Measurements from ENCODE around the gene ADGRL3.
"Not testable (repeated sequence)": the region's sequence is repeated elsewhere in the genome, so short reads cannot be mapped to it uniquely, and the experiment has no call there.

ADGRL3 gene

DNA sequence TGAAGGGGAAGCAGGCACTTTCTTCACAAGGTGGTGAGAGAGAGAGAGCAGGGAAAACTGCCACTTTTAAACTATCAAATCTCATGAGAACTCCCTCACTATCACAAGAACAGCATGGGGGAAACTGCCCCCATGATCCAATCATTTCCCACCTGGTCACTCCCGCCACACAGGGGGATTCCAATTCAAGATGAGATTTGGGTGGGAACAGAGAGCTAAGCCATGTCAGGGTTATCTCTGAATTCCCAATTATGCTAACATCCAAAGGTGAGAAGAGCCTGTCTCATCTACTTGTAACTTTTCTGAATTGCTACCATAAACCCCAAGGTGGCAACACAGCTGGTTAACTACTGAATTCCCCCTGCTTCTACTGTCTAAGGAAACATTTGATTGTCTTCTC is 758.5 kb downstream of the ADGRL3 start:
- Mint-ChIP-seq H3K27ac (no peak overlapping the region), H3K9me3 (peaks cover 5% of the 10 kb centered on the region), H3K27me3 (no peaks in the 10 kb centered on the region), H3K36me3 (no peaks in the 10 kb centered on the region), H3K4me3 (no peak overlapping the region), H3K4me1 (no peaks in the 10 kb centered on the region)

DNA sequence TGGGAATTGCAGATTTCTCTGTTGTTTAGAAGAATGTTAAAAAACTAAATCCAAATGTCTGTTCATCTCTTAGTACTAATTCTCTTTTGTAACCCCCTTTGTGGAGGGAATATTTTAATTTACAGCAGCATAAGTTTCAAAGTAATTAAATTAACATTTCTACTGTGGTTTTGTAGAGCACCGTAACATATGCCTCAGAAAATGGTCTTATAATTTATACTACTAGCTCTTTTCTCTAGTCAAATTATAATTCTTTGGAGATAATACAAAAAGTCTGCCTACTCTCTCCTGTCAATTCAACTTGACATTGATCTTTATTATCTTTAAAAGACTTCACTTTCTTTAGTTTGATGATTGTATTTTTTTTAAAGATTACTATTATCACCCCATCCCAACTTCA is 759.0 kb downstream of the ADGRL3 start:
- Mint-ChIP-seq H3K4me1 (no peaks in the 10 kb centered on the region), H3K27ac (no peak overlapping the region), H3K9me3 (peaks cover 5% of the 10 kb centered on the region), H3K36me3 (no peaks in the 10 kb centered on the region), H3K4me3 (no peak overlapping the region), H3K27me3 (no peaks in the 10 kb centered on the region)

DNA sequence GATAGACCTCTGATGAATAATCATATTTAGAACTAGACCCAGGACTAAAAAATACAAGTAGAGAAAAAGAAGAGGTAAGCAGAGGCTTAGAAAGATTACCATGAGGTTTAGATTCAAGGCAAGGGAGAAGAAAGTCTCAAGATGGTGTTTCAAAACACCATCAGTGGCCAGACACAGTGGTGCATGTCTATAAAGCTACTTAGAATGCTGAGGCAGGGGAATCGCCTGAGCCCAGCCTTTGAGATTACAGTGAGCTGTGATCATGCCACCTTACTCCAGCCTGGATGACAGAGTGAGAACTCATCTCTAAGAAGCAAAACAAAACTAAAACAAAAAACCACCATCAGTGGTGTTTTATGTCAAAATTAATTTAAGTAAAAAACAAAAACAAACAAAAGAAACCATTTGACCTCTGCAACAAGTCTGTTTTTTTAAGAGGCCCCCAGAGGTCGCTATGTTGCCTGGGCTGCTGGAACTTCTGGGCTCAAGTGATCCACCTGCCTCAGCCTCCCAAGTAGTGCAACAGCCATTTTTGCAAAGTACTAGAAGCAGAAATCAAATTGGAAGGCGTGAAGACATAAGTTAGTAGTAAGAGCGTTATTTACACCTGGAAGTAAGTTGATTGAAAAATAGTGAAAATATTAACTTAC is 784.3 kb downstream of the ADGRL3 start:
- no peak overlapping the region for H3K4me3 Mint-ChIP-seq
- no peaks in the 10 kb centered on the region for H3K36me3 Mint-ChIP-seq
- no peaks in the 10 kb centered on the region for H3K4me1 Mint-ChIP-seq
- H3K27ac Mint-ChIP-seq: no peak overlapping the region
- no peaks in the 10 kb centered on the region for H3K27me3 Mint-ChIP-seq
- H3K9me3 Mint-ChIP-seq: peaks cover 5% of the 10 kb centered on the region

DNA sequence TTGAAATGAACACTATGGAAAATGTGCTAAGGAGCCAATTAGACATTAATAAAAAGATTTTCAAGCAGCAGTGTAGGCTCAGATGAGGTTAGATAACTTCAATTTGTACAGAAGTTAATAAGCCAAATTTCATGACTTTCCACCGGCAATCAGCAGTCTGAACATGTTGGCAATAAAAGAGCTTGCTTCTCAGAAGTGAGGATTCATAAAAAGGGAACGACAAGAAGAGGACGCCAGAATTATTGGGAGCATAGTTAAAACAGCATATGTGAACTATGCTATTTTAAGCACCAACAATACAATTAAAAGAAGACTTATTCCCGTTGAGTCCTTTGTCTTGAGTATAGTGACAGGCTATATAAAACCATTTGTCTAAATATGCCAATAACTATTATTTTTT is 785.3 kb downstream of the ADGRL3 start:
- H3K4me3 Mint-ChIP-seq: no peak overlapping the region
- H3K36me3 Mint-ChIP-seq: no peaks in the 10 kb centered on the region
- no peaks in the 10 kb centered on the region for H3K27me3 Mint-ChIP-seq
- peaks cover 5% of the 10 kb centered on the region for H3K9me3 Mint-ChIP-seq
- H3K4me1 Mint-ChIP-seq: no peaks in the 10 kb centered on the region
- H3K27ac Mint-ChIP-seq: no peak overlapping the region

DNA sequence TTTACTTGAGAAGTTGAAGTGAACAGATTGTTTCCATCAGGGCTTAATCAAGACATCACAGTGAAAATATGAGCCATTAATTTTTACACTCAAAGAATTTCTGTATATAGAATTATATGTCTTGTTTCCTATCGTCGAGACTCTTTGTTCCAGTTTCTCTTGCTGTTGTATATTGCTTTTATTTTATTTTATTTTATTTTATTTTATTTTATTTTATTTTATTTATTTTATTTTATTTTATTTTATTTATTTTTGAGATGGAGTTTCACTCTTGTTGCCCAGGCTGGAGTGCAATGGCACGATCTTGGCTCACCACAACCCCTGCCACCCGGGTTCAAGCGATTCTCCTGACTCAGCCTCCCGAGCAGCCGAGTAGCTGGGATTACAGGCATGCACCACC is 786.8 kb downstream of the ADGRL3 start:
- H3K4me1 Mint-ChIP-seq: not testable (repeated sequence)

DNA sequence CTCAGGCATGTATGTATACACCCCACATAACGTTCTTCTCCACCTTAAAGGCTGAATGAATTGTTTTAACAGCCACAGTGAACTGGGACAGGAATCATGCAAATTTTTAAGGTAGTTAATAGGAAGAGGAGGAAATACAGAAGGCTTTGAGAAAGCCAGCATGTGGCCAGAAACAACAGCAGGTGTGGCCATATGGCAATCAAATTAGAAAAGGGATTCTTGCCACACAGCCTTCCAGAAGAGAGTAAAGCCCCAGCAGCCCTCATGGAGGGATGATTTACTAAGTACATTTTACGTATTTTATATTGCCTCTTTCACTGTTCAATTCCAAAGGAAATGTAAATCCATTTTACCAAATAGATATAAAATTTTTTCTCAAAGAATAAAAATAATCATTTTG is 792.2 kb downstream of the ADGRL3 start:
- no peaks in the 10 kb centered on the region for H3K36me3 Mint-ChIP-seq
- H3K9me3 Mint-ChIP-seq: no peaks in the 10 kb centered on the region
- no peak overlapping the region for H3K4me3 Mint-ChIP-seq
- H3K27me3 Mint-ChIP-seq: no peaks in the 10 kb centered on the region
- H3K4me1 Mint-ChIP-seq: no peaks in the 10 kb centered on the region
- no peak overlapping the region for H3K27ac Mint-ChIP-seq

More for the DNA sequence above, 786.8 kb downstream of the ADGRL3 start:
- not testable (repeated sequence) for H3K36me3 Mint-ChIP-seq, H3K9me3 Mint-ChIP-seq, H3K4me3 Mint-ChIP-seq, H3K27me3 Mint-ChIP-seq, H3K27ac Mint-ChIP-seq

DNA sequence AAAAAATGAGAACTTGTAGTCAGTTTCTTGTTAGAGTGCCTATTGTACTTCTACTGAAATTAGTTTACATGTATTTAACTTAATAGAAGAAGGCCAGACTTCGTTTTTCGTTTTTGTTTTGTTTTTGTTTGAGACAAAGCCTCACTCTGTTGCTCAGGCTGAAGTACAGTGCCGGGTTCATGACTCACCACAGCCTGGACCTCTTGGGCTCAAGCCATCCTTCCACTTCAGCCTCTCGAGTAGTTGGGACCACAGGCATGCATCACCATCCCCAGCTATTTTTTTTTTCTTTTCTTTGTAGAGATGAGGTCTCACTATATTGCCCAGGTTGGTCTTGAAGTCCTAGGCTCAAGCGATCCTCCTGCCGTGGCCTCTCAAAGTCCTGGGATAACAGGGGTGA is 793.9 kb downstream of the ADGRL3 start:
- H3K4me1 Mint-ChIP-seq: no peaks in the 10 kb centered on the region
- no peak overlapping the region for H3K4me3 Mint-ChIP-seq
- H3K27me3 Mint-ChIP-seq: no peaks in the 10 kb centered on the region
- no peaks in the 10 kb centered on the region for H3K36me3 Mint-ChIP-seq
- H3K27ac Mint-ChIP-seq: no peak overlapping the region
- no peaks in the 10 kb centered on the region for H3K9me3 Mint-ChIP-seq

DNA sequence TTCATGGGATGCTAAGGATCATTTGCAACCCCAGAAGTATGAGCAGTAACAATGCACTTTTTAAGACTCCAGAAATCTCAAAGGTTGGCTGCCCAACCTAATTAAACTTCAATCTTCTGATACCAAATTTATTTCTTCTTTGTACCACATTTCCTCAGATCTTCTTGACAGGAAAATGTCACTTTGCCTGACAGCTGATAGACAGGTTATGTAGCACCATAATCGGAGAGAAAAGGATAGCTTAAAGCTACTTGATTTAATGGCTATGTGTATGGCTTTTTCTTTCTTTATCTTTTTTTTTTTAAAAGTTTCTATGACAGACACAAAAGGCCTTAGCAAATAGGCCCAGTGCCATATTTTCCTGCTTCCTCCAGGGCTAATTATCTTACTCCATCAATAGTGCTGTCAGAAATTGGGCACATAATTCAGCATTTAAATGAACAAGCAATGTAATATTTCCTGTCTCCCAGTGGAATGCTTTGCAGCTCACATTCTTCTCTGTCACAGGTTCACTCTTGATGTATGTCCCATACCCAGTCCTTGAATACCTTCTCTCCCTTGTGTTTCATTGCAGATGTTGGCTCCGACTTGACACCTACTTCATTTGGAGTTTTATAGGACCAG is 795.7 kb downstream of the ADGRL3 start:
- Mint-ChIP-seq H3K9me3 (no peaks in the 10 kb centered on the region), H3K27ac (no peak overlapping the region), H3K27me3 (no peaks in the 10 kb centered on the region), H3K36me3 (no peaks in the 10 kb centered on the region), H3K4me3 (no peak overlapping the region), H3K4me1 (no peaks in the 10 kb centered on the region)

DNA sequence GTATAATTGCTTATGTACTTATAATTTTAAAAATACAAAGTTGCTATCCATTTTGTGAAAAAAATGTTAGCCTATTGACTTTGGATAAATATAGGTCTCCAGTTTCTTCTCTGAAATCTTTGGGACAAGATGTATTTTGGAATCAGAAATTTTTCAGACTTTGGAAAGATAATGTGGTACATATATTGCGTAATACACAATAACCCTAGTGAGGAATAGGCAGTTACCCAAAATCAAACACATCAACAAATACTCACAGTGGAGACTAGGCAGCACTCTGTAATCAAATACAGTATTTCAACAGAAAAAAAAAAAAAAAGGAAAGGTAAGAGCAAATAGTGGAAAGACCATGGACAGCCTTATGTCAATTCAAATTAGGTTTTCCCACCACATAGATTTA is 796.8 kb downstream of the ADGRL3 start:
- H3K4me3 Mint-ChIP-seq: no peak overlapping the region
- no peaks in the 10 kb centered on the region for H3K36me3 Mint-ChIP-seq
- H3K27ac Mint-ChIP-seq: no peak overlapping the region
- no peaks in the 10 kb centered on the region for H3K9me3 Mint-ChIP-seq
- no peaks in the 10 kb centered on the region for H3K4me1 Mint-ChIP-seq
- no peaks in the 10 kb centered on the region for H3K27me3 Mint-ChIP-seq

DNA sequence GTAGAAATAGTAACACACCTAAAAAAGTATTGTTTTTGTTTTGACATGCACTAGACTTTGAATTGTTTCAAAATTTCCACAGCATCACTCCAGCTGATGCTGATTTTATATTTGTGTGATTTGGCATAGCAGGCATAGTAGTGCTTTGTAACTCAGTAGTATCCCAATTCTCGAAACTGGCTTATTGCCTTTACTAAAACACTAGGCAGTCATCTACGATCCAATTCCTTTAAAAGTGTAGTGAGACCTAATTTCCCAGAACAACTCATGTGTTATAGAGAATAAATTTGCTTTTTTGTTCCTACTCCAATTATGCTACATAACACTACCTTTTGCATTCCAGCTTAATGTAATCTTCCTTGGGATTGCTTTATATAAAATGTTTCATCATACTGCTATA is 797.7 kb downstream of the ADGRL3 start:
- Mint-ChIP-seq H3K27me3 (no peaks in the 10 kb centered on the region), H3K36me3 (no peaks in the 10 kb centered on the region), H3K4me3 (no peak overlapping the region), H3K4me1 (no peaks in the 10 kb centered on the region), H3K27ac (no peak overlapping the region), H3K9me3 (no peaks in the 10 kb centered on the region)

DNA sequence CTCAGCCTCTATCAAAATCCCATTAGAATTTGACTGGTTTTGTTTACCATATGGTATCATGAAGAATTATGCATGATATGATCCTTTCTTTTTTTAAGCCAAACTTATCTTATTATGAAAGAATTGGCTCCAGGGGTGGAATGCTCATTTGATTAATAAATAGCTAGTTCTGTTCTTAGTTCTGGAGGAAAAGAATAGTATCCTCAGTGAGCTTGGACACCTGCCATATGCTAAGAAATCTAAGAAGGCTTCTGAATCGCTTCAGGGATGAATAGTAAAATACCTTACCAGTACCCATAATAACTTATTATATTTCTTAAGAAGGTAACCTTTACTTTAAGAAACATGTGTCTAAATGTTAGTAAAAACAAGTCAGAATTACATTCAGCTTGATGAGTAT is 803.6 kb downstream of the ADGRL3 start:
- no peaks in the 10 kb centered on the region for H3K36me3 Mint-ChIP-seq
- no peak overlapping the region for H3K27ac Mint-ChIP-seq
- H3K9me3 Mint-ChIP-seq: peaks cover 14% of the 10 kb centered on the region
- H3K27me3 Mint-ChIP-seq: no peaks in the 10 kb centered on the region
- no peak overlapping the region for H3K4me3 Mint-ChIP-seq
- H3K4me1 Mint-ChIP-seq: no peaks in the 10 kb centered on the region

DNA sequence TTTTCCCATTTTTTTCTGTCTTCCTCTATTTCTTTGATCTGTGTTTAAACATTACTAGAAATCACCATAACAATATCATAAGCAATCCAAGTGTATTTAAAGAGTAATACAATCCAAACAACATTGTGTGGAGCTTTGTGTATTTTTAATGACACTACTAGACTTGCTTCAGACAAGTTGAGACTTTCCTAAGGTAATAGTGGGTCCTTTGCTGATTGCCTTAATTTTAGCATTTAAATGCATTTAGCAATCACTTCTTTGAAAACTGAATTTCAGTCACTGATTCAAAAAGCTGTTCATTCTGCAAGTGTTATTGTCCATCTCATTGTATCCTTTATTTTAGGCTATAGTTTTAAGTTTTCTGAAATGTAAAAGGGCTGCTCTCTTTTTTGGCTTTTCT is 804.8 kb downstream of the ADGRL3 start:
- Mint-ChIP-seq H3K27me3 (no peaks in the 10 kb centered on the region), H3K27ac (no peak overlapping the region), H3K36me3 (no peaks in the 10 kb centered on the region), H3K4me1 (no peaks in the 10 kb centered on the region), H3K4me3 (no peak overlapping the region), H3K9me3 (peaks cover 14% of the 10 kb centered on the region)

DNA sequence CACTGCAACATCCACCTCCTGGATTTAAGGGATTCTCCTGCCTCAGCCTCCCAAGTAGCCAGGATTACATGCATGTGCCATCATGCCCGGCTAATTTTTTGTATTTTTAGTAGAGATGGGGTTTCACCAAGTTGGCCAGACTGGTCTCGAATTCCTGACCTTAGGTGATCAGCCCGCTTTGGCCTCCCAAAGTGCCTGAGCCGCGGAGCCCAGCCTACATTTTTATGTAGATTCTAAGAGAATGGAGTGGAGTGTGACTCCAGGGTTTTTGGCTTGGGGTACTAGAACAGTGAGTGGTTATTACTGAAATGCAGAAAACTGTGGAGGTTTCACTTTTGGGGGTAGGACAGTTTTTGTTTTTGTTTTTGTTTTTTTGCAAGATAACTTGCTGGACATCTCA is 806.0 kb downstream of the ADGRL3 start:
- Mint-ChIP-seq H3K9me3 (peaks cover 14% of the 10 kb centered on the region), H3K27ac (no peak overlapping the region), H3K4me3 (no peak overlapping the region), H3K36me3 (no peaks in the 10 kb centered on the region), H3K4me1 (no peaks in the 10 kb centered on the region), H3K27me3 (no peaks in the 10 kb centered on the region)

DNA sequence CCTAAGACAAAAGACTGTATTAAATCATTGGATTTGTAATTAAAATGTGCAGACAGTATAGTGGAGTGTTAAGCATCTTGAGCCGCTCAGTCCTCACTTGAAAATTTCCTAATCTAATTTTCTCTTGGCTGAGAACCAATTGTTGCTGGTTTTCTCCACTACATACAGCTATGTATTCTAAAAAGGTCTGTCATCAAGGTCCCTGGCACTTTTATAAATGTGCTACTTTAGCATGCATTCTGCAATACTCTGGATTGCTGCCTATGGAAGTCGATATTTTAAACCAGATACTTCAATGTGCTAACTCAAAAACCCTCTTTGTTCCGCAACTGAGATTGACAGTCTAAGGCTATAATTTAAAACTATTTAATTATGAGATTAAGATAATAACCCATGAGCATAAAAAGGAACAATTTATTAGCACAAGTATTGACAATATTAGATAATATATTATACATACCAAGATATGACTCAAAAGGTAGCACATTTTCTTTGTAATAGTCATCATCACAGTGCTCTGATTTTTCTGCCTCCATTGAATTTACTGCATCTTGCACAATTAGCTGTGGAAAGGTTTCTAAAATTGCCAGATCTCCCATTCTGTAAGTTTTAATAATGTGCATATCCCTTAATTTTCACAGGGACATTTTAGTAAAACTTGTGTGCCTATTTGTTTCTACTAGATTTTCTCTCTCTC is 815.1 kb downstream of the ADGRL3 start:
- Mint-ChIP-seq H3K36me3 (no peaks in the 10 kb centered on the region), H3K4me3 (no peak overlapping the region), H3K4me1 (no peaks in the 10 kb centered on the region), H3K27me3 (no peaks in the 10 kb centered on the region), H3K9me3 (peaks cover 10% of the 10 kb centered on the region), H3K27ac (peak overlapping the region; percentile 23)

DNA sequence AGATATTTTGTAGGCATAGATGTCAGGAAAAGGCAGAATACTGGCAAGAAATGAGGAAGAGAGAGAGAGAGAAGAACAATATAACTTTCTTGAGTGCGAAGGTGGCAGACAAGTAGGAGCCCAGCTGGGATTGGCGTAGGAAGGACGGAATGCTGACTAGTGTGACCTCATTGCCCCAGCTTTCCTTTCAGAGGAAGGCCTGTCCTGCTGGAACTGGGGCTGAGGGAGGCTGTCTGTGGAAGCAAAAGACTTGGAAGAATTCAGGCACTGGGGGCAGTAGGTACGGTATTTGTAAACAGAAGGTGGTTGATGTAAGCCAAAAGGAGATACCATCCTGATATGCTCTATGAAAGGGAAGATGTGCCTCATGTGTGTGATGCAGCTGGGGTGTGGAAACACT is 818.4 kb downstream of the ADGRL3 start:
- no peaks in the 10 kb centered on the region for H3K27me3 Mint-ChIP-seq
- H3K4me1 Mint-ChIP-seq: no peaks in the 10 kb centered on the region
- peaks cover 6% of the 10 kb centered on the region for H3K9me3 Mint-ChIP-seq
- H3K4me3 Mint-ChIP-seq: no peak overlapping the region
- H3K36me3 Mint-ChIP-seq: no peaks in the 10 kb centered on the region
- H3K27ac Mint-ChIP-seq: no peak overlapping the region

DNA sequence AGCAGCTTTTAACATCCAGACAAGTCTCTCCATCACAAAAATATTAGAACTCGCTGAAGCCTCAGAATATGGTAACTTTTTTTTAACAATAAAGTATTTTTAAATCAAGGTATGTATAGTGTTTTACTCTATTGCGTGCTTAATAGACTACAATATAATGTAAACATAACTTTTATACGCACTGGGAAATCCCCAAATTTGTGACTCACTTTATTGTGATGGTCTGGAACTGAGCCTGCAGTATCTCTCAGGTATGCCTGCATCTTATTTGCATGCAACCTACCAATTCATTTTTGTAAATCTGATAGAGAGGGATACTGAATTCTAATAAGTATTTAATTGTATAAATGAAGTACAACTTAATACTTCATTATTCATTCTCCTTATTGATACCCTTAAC is 823.5 kb downstream of the ADGRL3 start:
- Mint-ChIP-seq H3K4me1 (no peaks in the 10 kb centered on the region), H3K27me3 (no peaks in the 10 kb centered on the region), H3K4me3 (no peak overlapping the region), H3K9me3 (no peaks in the 10 kb centered on the region), H3K27ac (no peak overlapping the region), H3K36me3 (no peaks in the 10 kb centered on the region)
